Measurements from ENCODE around the gene PTCD2. TPM values are rescaled to one million over a fixed set of nuclear protein-coding genes. Genes with fewer than 3 reads are reported as not detected.

Gene PTCD2
- total and polyA plus RNA-seq, 9 of the 15 experiments (the other 6 are each of a cell fraction or from before 2014, with no cell fraction given): 11.9 to 28.5 (median 18.6) TPM

DNA sequence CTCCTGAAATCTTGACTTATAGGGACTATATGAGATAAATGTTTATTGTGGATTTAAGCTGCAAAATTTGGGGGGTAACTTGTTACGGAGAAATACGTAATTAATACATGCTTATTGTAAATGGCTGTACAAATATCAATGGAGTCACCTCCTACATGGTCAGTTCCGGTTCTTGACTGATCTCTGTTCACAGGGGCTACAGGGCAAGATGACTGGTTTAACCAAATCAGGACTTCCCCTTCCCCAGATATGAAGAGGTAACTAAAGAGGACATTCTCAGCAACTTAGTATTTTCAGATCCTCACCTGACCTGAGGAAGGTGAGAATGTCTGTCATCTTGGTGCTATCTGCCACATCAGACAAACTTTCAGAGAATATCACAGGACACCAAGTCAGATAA lies 54.7 kb downstream of the PTCD2 start:
- in situ Hi-C loops (cut with MboI) (no loop called here), intact Hi-C loops (cut with micrococcal nuclease) (no loop called here)
- Histone ChIP-seq H3K27me3 (ENCODE audit: control insufficient read depth in 2 of 2, insufficient read depth in 2 of 2, low read length in 2 of 2) (peaks cover 4 to 7% of the 10 kb centered on the region in 2 experiments; a peak in 3 of 5 replicates), H3K4me1 (replicated peaks in 1 of 2; ENCODE audit: control insufficient read depth in 2 of 2, insufficient read depth in 2 of 2, low read length in 2 of 2) (no peaks in the 10 kb centered on the region), H3K4me2 (ENCODE audit: insufficient read depth, low read length) (no peak overlapping the region), H3K4me3 (no peak overlapping the region), H2AFZ (ENCODE audit: low read depth, low read length) (no peak overlapping the region), H3K27ac (ENCODE audit: extremely low read depth, low read depth, low read length) (no peak overlapping the region), H3K36me3 (ENCODE audit: control insufficient read depth, insufficient read depth, low read length) (no peaks in the 10 kb centered on the region), H3K79me2 (ENCODE audit: control insufficient read depth, insufficient read depth, low read length) (no peaks in the 10 kb centered on the region), H3K9me3 (replicated peaks; ENCODE audit: control insufficient read depth, insufficient read depth, low read depth, low read length) (no peaks in the 10 kb centered on the region), H3K9me1 (ENCODE audit: control insufficient read depth, insufficient read depth, low read length) (no peaks in the 10 kb centered on the region), H3K9ac (ENCODE audit: insufficient read depth in 1 of 2, low read depth in 2 of 2, low read length in 2 of 2) (no peak overlapping the region), H4K20me1 (replicated peaks; ENCODE audit: control insufficient read depth, insufficient read depth, low read length) (no peaks in the 10 kb centered on the region)
- no peak for DNase-seq (ENCODE audit: extremely low read depth in 1 of 4, low spot score in 3 of 4)
- ChIA-PET CTCF (ENCODE audit: low intra/inter-chr PET ratio) (no interaction called here), POLR2A (no interaction called here)
- no peak for ATAC-seq
- WGBS (ENCODE audit: insufficient coverage, low coverage, missing lambda C conversion rate): 45% methylated on average over 3 of the region's 3 CpGs
- FAIRE-seq: no peak
- BruUV-seq (replicated peaks): no TSS peak
- TF ChIP-seq RB1 (IDR thresholded peaks at IDR 0.05; ENCODE audit: low read depth): no peak
- TF ChIP-seq MLLT1 (IDR thresholded peaks at IDR 0.05): no peak
- TF ChIP-seq DACH1 (IDR thresholded peaks at IDR 0.05; ENCODE audit: partially characterized antibody): no peak
- no peak for TF ChIP-seq CAMTA2 (CRISPR knock-in tag; conservative IDR thresholded peaks at IDR 0.05)
- TF ChIP-seq SMAD4 (CRISPR knock-in tag; conservative IDR thresholded peaks at IDR 0.05): no peak
- no peak for TF ChIP-seq SIRT6 (IDR thresholded peaks at IDR 0.05; ENCODE audit: low read depth, low read length)
- TF ChIP-seq IRF1 (CRISPR knock-in tag; IDR thresholded peaks at IDR 0.05; ENCODE audit: borderline replicate concordance): no peak
- no peak for TF ChIP-seq CREBBP (IDR thresholded peaks at IDR 0.05; ENCODE audit: low read depth, low read length)
- no peak for TF ChIP-seq ZNF324 (CRISPR knock-in tag; IDR thresholded peaks at IDR 0.05)
- no peak for TF ChIP-seq BACH1 (tag; IDR thresholded peaks at IDR 0.05)
- no peak for TF ChIP-seq ZFP30 (CRISPR knock-in tag; IDR thresholded peaks at IDR 0.05; ENCODE audit: borderline replicate concordance)
- TF ChIP-seq ZNF431 (CRISPR knock-in tag; IDR thresholded peaks at IDR 0.05): no peak
- TF ChIP-seq JUN (IDR thresholded peaks at IDR 0.05; ENCODE audit: borderline replicate concordance, low read depth, low read length): no peak
- TF ChIP-seq JUN (CRISPR knock-in tag; IDR thresholded peaks at IDR 0.05; ENCODE audit: borderline replicate concordance): no peak
- no peak for TF ChIP-seq HMGXB4 (CRISPR knock-in tag; IDR thresholded peaks at IDR 0.05)
